Germinal center (tissue), 1 donor: ENCODE results near the gene THBS2.
"Not testable (repeated sequence)": the region's sequence is repeated elsewhere in the genome, so short reads cannot be mapped to it uniquely, and the experiment has no call there.

Experiments used
- DNase-seq: peaks from one replicate; pipeline ENCODE4 v3.0.0; 2012; ENCODE audit warnings: mixed read lengths, low spot score

Gene THBS2

GRCh38 chr6:169253337-169254238 is at the start of gene THBS2:
Gene THBS2, minus strand, starts transcription at chr6:169253846. Its CDS starts 3,062 bp downstream, at chr6:169250784.
- DNase-seq = no peak

DNA sequence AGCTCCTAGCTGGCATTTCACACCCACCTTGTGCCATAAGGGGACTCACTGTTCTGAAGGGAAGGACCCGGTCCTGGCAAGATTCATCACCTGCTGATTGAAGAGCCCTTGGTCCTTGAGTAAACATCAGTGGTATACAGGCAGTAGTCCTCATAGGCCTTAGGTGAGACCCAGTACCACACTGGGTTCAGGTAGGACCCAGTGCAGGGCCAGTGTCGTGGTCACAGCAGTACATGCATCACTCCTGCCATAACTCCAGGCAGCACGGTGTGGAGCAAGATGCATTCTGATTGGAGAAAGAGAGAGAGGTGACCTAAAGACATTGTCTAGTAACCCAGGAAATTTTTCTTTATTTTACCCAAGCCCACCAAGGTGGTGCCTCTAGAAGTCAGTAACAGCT is 49.1 kb upstream of the THBS2 start:
- no peak for DNase-seq

- DNase-seq = no peak
Observed at GRCh38 chr6:169302255-169302654, 48.6 kb upstream of the THBS2 start.

DNA sequence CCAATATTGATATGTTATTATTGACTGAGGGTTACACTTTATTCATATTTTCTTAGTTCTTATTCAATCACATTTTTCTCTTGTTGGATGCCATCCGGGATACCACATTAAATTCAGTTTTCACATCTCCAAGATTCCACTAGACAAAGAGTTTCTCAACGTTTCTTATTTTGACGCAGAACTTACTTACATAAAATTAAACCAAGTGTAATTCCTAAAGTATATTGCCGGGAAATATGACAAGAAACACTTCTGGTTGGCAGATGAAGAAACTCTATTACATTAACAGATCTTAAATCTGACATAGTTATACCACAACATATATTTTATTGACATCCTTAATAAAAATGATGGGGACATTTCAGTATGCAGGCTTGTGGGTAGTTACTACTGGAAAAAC is 47.3 kb upstream of the THBS2 start:
- no peak for DNase-seq

DNA sequence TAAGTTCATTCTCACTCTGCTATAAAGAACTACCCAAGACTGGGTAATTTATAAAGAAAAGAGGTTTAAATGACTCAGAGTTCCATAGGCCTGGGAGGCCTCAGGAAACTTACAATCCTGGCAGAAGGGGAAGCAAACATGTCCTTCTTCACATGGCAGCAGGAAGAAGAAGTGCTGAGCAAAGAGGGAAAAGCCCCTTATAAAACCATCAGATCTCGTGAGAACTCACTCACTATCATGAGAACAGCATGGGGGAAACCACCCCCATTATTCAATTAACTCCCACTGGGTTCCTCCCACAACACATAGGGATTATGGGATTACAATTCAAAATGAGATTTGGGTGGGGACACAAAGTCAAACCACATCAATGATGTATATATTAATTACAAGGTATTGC is 45.0 kb upstream of the THBS2 start:
- DNase-seq = not testable (repeated sequence)

DNA sequence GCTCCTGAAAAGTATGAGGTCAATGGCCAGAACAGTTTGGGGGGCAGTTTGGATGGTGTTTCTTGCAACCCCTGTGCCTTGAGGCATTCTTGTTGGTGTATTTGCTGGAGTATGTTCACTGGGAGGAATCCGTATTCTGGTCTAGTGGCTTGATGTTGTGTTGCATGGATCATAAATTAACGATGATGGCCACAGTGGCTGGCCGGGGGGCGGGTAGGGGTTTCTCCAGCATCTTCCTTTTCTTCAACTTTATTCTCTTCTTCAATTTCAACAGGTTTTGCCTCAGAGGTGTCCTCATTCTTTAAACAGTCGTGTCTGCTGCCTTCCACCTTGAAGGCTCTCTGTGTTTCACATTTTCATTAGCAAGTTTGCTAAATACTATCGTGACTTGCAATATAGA is 43.0 kb upstream of the THBS2 start:
- DNase-seq = no peak

- DNase-seq = no peak
Observed at GRCh38 chr6:169296170-169296569, 42.5 kb upstream of the THBS2 start.

- no peak for DNase-seq
Observed at GRCh38 chr6:169293196-169293595, 39.5 kb upstream of the THBS2 start.

GRCh38 chr6:169292338-169293124 is 38.9 kb upstream of the THBS2 start:
- no peak for DNase-seq

- DNase-seq = no peak
Observed at GRCh38 chr6:169291646-169292337, 38.1 kb upstream of the THBS2 start.

GRCh38 chr6:169291148-169291547 is 37.5 kb upstream of the THBS2 start:
- DNase-seq = no peak

DNA sequence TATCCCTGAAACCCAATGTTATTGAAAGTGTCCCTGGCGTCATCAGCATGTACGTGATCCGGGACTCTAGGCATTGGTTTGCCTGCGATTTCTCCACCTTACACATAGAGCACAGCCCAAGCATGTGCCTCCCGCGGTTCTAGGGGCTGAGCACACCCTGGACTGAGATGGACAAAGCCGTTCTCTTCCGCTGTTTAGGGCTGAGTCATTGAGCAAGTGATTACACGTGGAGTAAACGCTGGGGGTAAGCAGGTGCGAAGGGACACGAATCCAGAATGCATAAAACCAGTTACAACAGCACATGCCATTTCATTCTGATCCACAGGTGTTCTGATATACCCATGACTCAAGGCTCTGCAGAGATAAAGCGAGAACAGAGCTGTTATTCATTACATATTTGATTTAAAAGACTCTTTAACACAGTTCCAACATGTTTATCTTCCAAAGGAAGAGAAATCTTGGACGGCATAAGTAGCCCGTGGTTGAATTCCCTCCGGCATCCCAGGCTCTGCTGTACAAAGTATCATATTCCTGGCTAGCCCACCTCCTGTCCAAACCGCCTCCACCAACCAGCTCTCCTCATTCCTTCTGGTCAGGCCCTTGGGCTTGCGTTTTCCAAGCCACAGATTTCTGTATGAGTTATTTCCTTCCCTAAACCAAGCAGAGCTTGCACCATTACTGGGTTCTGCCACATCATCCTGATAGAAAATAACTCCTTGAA is 36.1 kb upstream of the THBS2 start:
- DNase-seq = no peak

DNA sequence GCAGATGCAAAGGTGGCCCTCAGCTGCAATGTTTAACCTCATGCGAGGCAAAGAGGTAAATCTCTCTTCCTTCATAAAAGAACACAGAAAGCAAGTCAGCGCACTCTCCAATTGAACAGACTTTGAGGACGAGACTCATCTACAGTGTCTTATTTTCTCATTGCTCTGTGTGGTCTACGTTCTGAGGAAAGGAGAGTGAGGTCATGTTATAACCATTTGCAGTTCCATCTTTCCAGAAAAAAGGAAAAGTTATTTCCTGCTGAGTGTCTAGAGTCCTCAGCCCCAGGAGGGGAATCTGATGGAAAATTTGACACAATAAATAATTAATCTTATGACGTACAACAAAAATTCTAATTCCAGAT is 35.6 kb upstream of the THBS2 start:
- DNase-seq = no peak

DNA sequence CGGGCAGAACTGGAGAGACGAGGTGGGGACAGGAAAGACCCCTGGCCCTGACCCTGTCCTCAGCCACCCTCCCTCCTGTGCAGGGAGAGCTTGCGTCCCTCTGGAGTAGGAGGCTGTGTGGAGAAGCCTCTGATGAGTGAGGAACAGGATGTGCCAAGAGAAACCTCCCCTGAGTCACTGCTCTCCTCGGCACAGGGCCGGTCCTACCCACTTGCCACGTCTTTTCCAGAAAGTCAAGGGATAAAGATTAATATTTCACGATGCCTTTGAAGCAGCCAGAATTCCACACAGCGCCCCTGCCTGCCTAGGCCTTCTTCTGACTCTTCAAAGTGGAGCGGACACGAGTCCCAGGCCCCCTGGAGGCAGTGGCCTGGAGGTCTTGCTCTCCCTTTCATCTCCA is 34.9 kb upstream of the THBS2 start:
- DNase-seq = no peak

DNA sequence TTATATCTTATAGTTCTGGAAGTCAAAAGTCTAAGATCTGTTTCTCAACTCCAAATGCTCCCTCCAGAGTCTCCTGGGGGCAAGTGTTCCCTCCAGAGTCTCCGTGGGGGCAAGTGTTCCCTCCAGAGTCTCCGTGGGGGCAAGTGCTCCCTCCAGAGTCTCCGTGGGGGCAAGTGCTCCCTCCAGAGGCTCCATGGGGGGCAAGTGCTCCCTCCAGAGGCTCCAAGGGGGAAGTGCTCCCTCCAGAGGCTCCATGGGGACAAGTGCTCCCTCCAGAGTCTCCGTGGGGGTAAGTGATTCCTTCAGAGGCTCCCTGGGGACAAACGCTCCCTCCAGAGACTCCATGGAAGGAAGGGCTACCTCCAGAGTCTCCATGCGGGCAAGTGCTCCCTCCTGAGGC is 34.0 kb upstream of the THBS2 start:
- no peak for DNase-seq

DNA sequence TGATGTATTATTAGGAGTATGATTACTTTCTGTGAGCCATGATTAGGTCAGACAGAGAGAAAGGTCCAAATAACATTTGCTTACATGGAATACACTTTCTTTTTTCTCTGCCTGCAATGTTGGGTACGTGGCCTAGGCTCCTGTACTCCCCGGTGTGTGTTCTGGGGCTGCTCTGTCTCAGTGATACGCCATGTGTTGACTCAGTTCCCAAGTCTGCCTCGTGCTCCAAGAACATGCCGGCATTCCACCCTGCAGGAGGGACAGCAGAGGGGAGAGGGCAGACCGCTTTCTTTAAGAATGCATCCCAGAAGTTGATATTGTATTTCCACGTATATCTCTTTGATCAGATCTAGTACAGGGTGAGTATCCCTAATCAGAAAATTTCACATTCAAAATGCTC is 33.3 kb upstream of the THBS2 start:
- no peak for DNase-seq

- no peak for DNase-seq
Observed at GRCh38 chr6:169285165-169285564, 31.5 kb upstream of the THBS2 start.

DNA sequence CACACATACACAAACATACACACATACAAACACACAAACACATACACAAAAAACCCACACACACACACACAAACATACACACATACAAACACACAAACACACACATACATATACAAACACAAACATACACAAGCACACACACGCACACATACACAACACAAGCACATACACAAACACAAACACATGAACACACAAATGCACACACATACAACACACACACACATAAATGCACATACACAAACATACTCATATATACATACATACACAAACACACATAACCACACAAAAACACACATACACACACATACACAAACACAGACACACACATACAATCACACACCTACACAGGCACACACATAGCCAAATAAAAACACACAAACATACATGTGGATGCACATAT is 30.3 kb upstream of the THBS2 start:
- no peak for DNase-seq

DNA sequence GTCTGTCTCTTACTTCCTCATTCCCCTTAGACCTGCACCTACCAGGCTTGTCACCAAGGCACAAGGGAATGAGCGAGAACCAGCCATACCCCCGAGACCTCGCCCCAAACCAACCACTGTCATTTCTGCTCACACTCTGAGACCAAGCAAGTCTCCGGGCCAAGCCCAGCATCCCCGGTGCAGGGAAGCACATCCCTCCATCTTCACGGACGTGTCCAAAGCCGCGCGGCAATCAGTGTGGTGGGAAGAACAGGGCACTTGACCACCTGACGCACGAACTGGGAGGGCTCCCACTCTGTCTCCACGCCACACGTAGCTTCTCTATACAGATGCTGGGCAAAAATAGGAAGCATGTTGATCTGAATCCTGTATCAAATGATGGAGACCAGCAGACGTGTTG is 28.4 kb upstream of the THBS2 start:
- no peak for DNase-seq

GRCh38 chr6:169277619-169278018 is 24.0 kb upstream of the THBS2 start:
- DNase-seq = no peak

DNA sequence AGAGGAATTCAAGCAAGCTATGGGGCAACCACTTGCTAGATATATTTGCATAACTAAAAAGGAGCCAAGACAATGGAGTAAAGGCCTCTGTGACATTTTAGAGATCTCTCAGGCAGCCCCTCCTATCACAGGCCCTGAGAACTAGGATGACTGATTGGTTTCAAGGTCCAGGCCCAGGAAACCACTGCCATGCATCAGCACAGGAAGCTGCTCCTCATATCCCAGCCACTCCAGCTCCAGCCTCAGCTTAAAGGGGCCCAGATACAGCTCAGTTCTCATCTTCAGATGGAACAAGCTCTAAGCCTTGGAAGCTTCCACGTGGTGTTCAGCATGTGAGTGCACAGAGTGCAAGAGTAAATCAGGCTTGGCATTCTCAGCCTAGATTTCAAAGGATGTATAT is 21.1 kb upstream of the THBS2 start:
- no peak for DNase-seq

- no peak for DNase-seq
Observed at GRCh38 chr6:169273511-169273910, 19.9 kb upstream of the THBS2 start.
